Neural cell (in vitro differentiated cells): Measurements from ENCODE around the gene PRRT2. TPM values are rescaled to one million over a fixed set of nuclear protein-coding genes. Genes with fewer than 3 reads are reported as not detected.

Experiments
- H2AFZ ChIP-seq: fragments of 200-600, 300-800 bp; sonication (generic), shearing (Covaris generic); 2 replicates; pipeline ENCODE4 v1.6.0; 2014; ENCODE audit warnings: low read depth, mild to moderate bottlenecking, antibody characterized with exemption, low read length, moderate library complexity
- H3F3A ChIP-seq: fragments of 200-600 bp; shearing (Covaris generic); 2 replicates; pipeline ENCODE4 v1.6.1; 2016; ENCODE audit warnings: mild to moderate bottlenecking, moderate library complexity, mixed read lengths, antibody characterized with exemption, low read length; ENCODE audit not compliant: insufficient read depth, poor library complexity, severe bottlenecking
- H3K27ac ChIP-seq: fragments of 200-600, 300-800 bp; sonication (generic), shearing (Covaris generic); 2 replicates; pipeline ENCODE4 v1.5.1; 2014; ENCODE audit warnings: mild to moderate bottlenecking, low read length, moderate library complexity
- H3K27me3 ChIP-seq: fragments of 300-800, 200-600 bp; sonication (generic), shearing (Covaris generic); 2 replicates; pipeline ENCODE4 v1.6.0; 2014; ENCODE audit warnings: mild to moderate bottlenecking, low read depth, low read length, moderate library complexity; ENCODE audit not compliant: insufficient read depth
- H3K36me3 ChIP-seq: fragments of 300-800, 200-600 bp; sonication (generic), shearing (Covaris generic); 2 replicates; pipeline ENCODE4 v1.5.1; 2014; ENCODE audit warnings: mild to moderate bottlenecking, antibody characterized with exemption, low read length, moderate library complexity; ENCODE audit not compliant: insufficient read depth
- H3K4me2 ChIP-seq: fragments of 300-800, 200-600 bp; sonication (generic), shearing (Covaris generic); 2 replicates; pipeline ENCODE4 v1.6.0; 2014; ENCODE audit warnings: mild to moderate bottlenecking, low read length
- H3K4me3 ChIP-seq: fragments of 300-800, 200-600 bp; sonication (generic), shearing (Covaris generic); 2 replicates; pipeline ENCODE4 v1.5.1; 2014; ENCODE audit warnings: mild to moderate bottlenecking, low read length, moderate library complexity
- H3K79me2 ChIP-seq: fragments of 200-600 bp; shearing (Covaris generic); replicated peaks from 2 replicates; pipeline ENCODE4 v1.6.0; 2014; ENCODE audit warnings: mild to moderate bottlenecking, low read length, moderate library complexity; ENCODE audit not compliant: insufficient read depth
- H3K9ac ChIP-seq: fragments of 300-800, 200-600 bp; sonication (generic), shearing (Covaris generic); 2 replicates; pipeline ENCODE4 v1.6.1; 2016; ENCODE audit warnings: mild to moderate bottlenecking, low read length, mixed read lengths
- H3K9me2 ChIP-seq: fragments of 200-600 bp; shearing (Covaris generic); 2 replicates; pipeline ENCODE4 v1.6.1; 2016; ENCODE audit warnings: mild to moderate bottlenecking, low read length, mixed read lengths; ENCODE audit not compliant: insufficient read depth
- H3K9me3 ChIP-seq: fragments of 200-600, 300-800 bp; sonication (generic), shearing (Covaris generic); 2 replicates; pipeline ENCODE4 v1.6.1; 2016; ENCODE audit warnings: mild to moderate bottlenecking, mixed run types, low read length, moderate library complexity, mixed read lengths
- H4K20me1 ChIP-seq: fragments of 200-600 bp; shearing (Covaris generic); 2 replicates; pipeline ENCODE4 v1.6.1; 2016; ENCODE audit warnings: mild to moderate bottlenecking, mixed run types; ENCODE audit not compliant: insufficient read depth
- CTCF ChIP-seq: fragments of 450-650 bp; IDR thresholded peaks from 2 replicates; pipeline ENCODE4 v1.5.1; 2014; ENCODE audit warnings: antibody characterized with exemption, mild to moderate bottlenecking, moderate library complexity; ENCODE audit not compliant: poor library complexity, severe bottlenecking
- EP300 ChIP-seq: fragments of 450-650 bp; conservative IDR thresholded peaks from 2 replicates; pipeline ENCODE4 v1.6.1; 2014; ENCODE audit warnings: antibody characterized with exemption, mild to moderate bottlenecking, moderate library complexity; ENCODE audit not compliant: poor library complexity, severe bottlenecking
- EZH2 ChIP-seq: fragments of 200-600, 300-800 bp; shearing (Covaris generic), sonication (generic); IDR thresholded peaks from 2 replicates; pipeline ENCODE4 v1.6.1; 2014; ENCODE audit warnings: antibody characterized with exemption, low read length, borderline replicate concordance, mild to moderate bottlenecking; ENCODE audit not compliant: insufficient read depth, poor library complexity, severe bottlenecking
- MXI1 ChIP-seq: fragments of 450-650 bp; conservative IDR thresholded peaks from 2 replicates; pipeline ENCODE4 v1.6.1; 2014; ENCODE audit warnings: antibody characterized with exemption, mild to moderate bottlenecking; ENCODE audit not compliant: poor library complexity, severe bottlenecking
- POLR2AphosphoS5 ChIP-seq: IDR thresholded peaks from 2 replicates; pipeline ENCODE4 v1.6.1; 2012
- RAD21 ChIP-seq: fragments of 450-650 bp; conservative IDR thresholded peaks from 2 replicates; pipeline ENCODE4 v1.6.1; 2014; ENCODE audit warnings: antibody characterized with exemption, mild to moderate bottlenecking, moderate library complexity
- SMC3 ChIP-seq: fragments of 450-650 bp; conservative IDR thresholded peaks from 2 replicates; pipeline ENCODE4 v1.6.1; 2014; ENCODE audit warnings: antibody characterized with exemption, mild to moderate bottlenecking, moderate library complexity; ENCODE audit not compliant: poor library complexity
- TAF1 ChIP-seq: IDR thresholded peaks from 2 replicates; pipeline ENCODE4 v1.6.1; 2012; ENCODE audit warnings: low read depth
- polyA plus RNA-seq: library from polyadenylated mRNA; depleted of rRNA; stranded (reverse); fragments of >200 nt; gene quantifications from 2 replicates; pipeline ENCODE4 v1.2.3, GENCODE V29; 2014
- TF ChIP-seq, protein P1 (sequence below): IDR thresholded peaks from 2 replicates; pipeline ENCODE4 v1.6.1; 2012; ENCODE audit warnings: borderline replicate concordance

PRRT2 gene
- polyA plus RNA-seq, 1 donor from 2014 or later, result 84.2 TPM

- H3K4me3 ChIP-seq, result no peak overlapping the region
- no peak overlapping the region for H3K4me2 ChIP-seq
These were observed 8.0 kb upstream of the PRRT2 start for GRCh38 chr16:29804020-29804419.

GRCh38 chr16:29804455-29805231 is 7.3 kb upstream of the PRRT2 start:
- no peaks in the 10 kb centered on the region for H3K27me3 ChIP-seq
- peak overlapping the region; percentile 94 for H3K9ac ChIP-seq
- H3K79me2 ChIP-seq, result peaks cover 17% of the 10 kb centered on the region
- no peaks in the 10 kb centered on the region for H3K9me2 ChIP-seq
- H3K9me3 ChIP-seq, result no peaks in the 10 kb centered on the region
- peak overlapping the region; percentile 91 for H3K4me2 ChIP-seq
- H3K27ac ChIP-seq, result peak overlapping the region; percentile 98
- H3F3A ChIP-seq, result peaks cover 7% of the 10 kb centered on the region
- peak overlapping the region; percentile 93 for H3K4me3 ChIP-seq
- peak overlapping the region; percentile 73 for H2AFZ ChIP-seq
- no peaks in the 10 kb centered on the region for H3K36me3 ChIP-seq
- TF ChIP-seq TAF1 (no peak), MXI1 (no peak), EP300 (no peak), EZH2 (no peak), RAD21 (no peak), SMC3 (no peak), POLR2AphosphoS5 (no peak), CTCF (no peak)
- TF ChIP-seq, protein P1, sequence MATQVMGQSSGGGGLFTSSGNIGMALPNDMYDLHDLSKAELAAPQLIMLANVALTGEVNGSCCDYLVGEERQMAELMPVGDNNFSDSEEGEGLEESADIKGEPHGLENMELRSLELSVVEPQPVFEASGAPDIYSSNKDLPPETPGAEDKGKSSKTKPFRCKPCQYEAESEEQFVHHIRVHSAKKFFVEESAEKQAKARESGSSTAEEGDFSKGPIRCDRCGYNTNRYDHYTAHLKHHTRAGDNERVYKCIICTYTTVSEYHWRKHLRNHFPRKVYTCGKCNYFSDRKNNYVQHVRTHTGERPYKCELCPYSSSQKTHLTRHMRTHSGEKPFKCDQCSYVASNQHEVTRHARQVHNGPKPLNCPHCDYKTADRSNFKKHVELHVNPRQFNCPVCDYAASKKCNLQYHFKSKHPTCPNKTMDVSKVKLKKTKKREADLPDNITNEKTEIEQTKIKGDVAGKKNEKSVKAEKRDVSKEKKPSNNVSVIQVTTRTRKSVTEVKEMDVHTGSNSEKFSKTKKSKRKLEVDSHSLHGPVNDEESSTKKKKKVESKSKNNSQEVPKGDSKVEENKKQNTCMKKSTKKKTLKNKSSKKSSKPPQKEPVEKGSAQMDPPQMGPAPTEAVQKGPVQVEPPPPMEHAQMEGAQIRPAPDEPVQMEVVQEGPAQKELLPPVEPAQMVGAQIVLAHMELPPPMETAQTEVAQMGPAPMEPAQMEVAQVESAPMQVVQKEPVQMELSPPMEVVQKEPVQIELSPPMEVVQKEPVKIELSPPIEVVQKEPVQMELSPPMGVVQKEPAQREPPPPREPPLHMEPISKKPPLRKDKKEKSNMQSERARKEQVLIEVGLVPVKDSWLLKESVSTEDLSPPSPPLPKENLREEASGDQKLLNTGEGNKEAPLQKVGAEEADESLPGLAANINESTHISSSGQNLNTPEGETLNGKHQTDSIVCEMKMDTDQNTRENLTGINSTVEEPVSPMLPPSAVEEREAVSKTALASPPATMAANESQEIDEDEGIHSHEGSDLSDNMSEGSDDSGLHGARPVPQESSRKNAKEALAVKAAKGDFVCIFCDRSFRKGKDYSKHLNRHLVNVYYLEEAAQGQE, result no peak
- peaks cover 3% of the 10 kb centered on the region for H4K20me1 ChIP-seq

More at GRCh38 chr16:29804020-29804419, 8.0 kb upstream of the PRRT2 start:
- Histone ChIP-seq H4K20me1 (peaks cover 3% of the 10 kb centered on the region), H3K27ac (peak overlapping the region; percentile 98), H3K9ac (peak overlapping the region; percentile 94), H3K9me3 (no peaks in the 10 kb centered on the region), H3K27me3 (no peaks in the 10 kb centered on the region), H2AFZ (no peak overlapping the region), H3K9me2 (no peaks in the 10 kb centered on the region), H3K36me3 (no peaks in the 10 kb centered on the region), H3K79me2 (peaks cover 11% of the 10 kb centered on the region), H3F3A (peaks cover 7% of the 10 kb centered on the region)
- TF ChIP-seq TAF1, result no peak
